ENCODE data around the gene TBCD. TPM values are rescaled to one million over a fixed set of nuclear protein-coding genes. Genes with fewer than 3 reads are reported as not detected.

Gene TBCD
- total RNA-seq, 1 experiment from 2014 or later: 94.6 TPM

DNA sequence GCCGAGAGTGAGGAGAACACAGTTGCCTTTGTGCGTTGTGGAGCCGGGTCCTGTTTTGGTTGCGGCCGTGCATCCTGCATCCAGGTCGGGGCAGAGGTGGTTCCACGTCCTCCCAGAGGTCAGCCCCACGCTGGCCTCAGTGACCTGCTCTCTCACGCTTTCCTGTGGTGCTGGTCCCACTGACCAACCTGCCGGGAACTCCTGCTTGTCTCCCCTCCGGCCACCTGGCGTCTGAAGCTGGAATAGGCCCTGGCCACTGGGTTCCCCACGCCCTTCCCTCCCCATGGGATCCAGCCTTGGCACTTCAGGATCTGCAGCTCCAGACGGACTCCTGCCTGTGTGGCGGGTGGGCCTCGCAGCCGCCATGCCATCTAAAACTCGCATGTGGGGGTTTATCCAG is 173.5 kb downstream of the TBCD start:
- CTCF ChIA-PET: no interaction called here
- no peaks in the 10 kb centered on the region for H3K9me3 Mint-ChIP-seq (ENCODE audit: unreplicated experiment)
- H3K27me3 ChIP-seq (replicated peaks; ENCODE audit: control insufficient read depth, insufficient read depth, low read length): no peaks in the 10 kb centered on the region
- BruUV-seq (replicated peaks): no TSS peak
- peaks cover 2% of the 10 kb centered on the region; the same call in 1 of the 2 replicates for H3K36me3 ChIP-seq (ENCODE audit: control insufficient read depth, insufficient read depth, low read length)
- H3K27me3 Mint-ChIP-seq (ENCODE audit: insufficient read depth, unreplicated experiment): no peaks in the 10 kb centered on the region
- DNase-seq: no peak
- H3K4me3 ChIP-seq (ENCODE audit: low read depth, low read length): no peak overlapping the region
- H3K4me3 Mint-ChIP-seq (ENCODE audit: unreplicated experiment): no peak overlapping the region
- no peak overlapping the region for H3K27ac Mint-ChIP-seq (ENCODE audit: unreplicated experiment)
- no peaks in the 10 kb centered on the region for H3K4me1 Mint-ChIP-seq (ENCODE audit: low read depth, unreplicated experiment)
- peaks cover 27% of the 10 kb centered on the region for H3K36me3 Mint-ChIP-seq (ENCODE audit: insufficient read depth, unreplicated experiment)
- peaks cover 6% of the 10 kb centered on the region for H3K4me1 ChIP-seq
- POLR2A ChIA-PET: no interaction called here
- intact Hi-C loops (cut with micrococcal nuclease; ENCODE audit: unreplicated experiment): no loop called here
- TF ChIP-seq, protein P1, sequence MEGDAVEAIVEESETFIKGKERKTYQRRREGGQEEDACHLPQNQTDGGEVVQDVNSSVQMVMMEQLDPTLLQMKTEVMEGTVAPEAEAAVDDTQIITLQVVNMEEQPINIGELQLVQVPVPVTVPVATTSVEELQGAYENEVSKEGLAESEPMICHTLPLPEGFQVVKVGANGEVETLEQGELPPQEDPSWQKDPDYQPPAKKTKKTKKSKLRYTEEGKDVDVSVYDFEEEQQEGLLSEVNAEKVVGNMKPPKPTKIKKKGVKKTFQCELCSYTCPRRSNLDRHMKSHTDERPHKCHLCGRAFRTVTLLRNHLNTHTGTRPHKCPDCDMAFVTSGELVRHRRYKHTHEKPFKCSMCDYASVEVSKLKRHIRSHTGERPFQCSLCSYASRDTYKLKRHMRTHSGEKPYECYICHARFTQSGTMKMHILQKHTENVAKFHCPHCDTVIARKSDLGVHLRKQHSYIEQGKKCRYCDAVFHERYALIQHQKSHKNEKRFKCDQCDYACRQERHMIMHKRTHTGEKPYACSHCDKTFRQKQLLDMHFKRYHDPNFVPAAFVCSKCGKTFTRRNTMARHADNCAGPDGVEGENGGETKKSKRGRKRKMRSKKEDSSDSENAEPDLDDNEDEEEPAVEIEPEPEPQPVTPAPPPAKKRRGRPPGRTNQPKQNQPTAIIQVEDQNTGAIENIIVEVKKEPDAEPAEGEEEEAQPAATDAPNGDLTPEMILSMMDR (IDR thresholded peaks at IDR 0.05; ENCODE audit: insufficient read depth in 1 of 2, low read depth in 1 of 2, low read length in 1 of 2, severe bottlenecking in 1 of 2, unreplicated experiment in 1 of 2): no peak
- no peaks in the 10 kb centered on the region for H3K9me3 ChIP-seq

DNA sequence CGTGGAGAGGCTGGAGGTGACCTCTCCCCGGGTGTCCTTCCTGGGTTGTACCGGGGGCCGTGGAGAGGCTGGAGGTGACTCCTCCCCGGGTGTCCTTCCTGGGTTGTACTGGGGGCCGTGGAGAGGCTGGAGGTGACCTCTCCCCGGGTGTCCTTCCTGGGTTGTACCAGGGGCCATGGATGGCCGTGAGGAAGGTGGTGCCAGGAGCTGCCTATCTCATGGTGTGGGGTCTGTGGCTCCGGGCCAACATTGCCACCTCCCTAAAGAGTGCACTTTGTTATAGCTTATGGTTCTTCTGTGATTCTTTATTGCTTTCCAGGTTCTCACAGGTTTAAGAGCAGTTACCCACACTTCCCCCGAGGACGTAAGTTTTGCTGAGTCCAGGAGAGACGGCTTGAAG is 174.2 kb downstream of the TBCD start:
- CTCF ChIA-PET: no interaction called here
- Histone ChIP-seq H3K9me3 (no peaks in the 10 kb centered on the region), H3K4me1 (peaks cover 6% of the 10 kb centered on the region), H3K27me3 (replicated peaks; ENCODE audit: control insufficient read depth, insufficient read depth, low read length) (no peaks in the 10 kb centered on the region), H3K36me3 (ENCODE audit: control insufficient read depth, insufficient read depth, low read length) (peaks cover 2% of the 10 kb centered on the region; the same call in 1 of the 2 replicates), H3K4me3 (ENCODE audit: low read depth, low read length) (no peak overlapping the region)
- Mint-ChIP-seq H3K4me3 (ENCODE audit: unreplicated experiment) (no peak overlapping the region), H3K9me3 (ENCODE audit: unreplicated experiment) (no peaks in the 10 kb centered on the region), H3K36me3 (ENCODE audit: insufficient read depth, unreplicated experiment) (peaks cover 29% of the 10 kb centered on the region), H3K27me3 (ENCODE audit: insufficient read depth, unreplicated experiment) (no peaks in the 10 kb centered on the region), H3K4me1 (ENCODE audit: low read depth, unreplicated experiment) (no peaks in the 10 kb centered on the region), H3K27ac (ENCODE audit: unreplicated experiment) (no peak overlapping the region)
- no peak for DNase-seq
- TF ChIP-seq, protein P1 (IDR thresholded peaks at IDR 0.05; ENCODE audit: insufficient read depth in 1 of 2, low read depth in 1 of 2, low read length in 1 of 2, severe bottlenecking in 1 of 2, unreplicated experiment in 1 of 2): no peak
- intact Hi-C loops (cut with micrococcal nuclease; ENCODE audit: unreplicated experiment): no loop called here
- no TSS peak for BruUV-seq (replicated peaks)
- POLR2A ChIA-PET: no interaction called here

DNA sequence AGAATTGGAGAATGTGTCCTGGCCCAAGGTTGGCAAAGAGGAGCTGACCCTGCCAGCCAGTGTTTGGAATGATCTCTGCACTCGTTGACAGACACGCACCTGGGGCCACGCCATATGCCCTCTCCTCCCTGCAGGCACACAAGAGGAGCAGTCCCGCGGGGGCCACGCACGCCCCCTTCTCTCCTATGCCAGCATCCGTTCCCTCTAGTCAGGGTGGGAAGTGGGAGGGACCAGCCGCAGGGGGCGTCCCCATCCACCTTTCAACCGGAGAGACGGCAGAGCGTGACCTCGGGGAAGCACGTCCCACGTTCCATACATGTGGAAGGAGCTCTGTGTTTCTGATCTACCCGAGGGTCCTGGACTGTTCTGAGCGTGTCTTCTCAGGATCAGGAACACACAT is 174.9 kb downstream of the TBCD start:
- ChIA-PET CTCF (no interaction called here), POLR2A (no interaction called here)
- Mint-ChIP-seq H3K27me3 (ENCODE audit: insufficient read depth, unreplicated experiment) (no peaks in the 10 kb centered on the region), H3K9me3 (ENCODE audit: unreplicated experiment) (no peaks in the 10 kb centered on the region), H3K27ac (ENCODE audit: unreplicated experiment) (no peak overlapping the region), H3K36me3 (ENCODE audit: insufficient read depth, unreplicated experiment) (peaks cover 33% of the 10 kb centered on the region), H3K4me3 (ENCODE audit: unreplicated experiment) (no peak overlapping the region), H3K4me1 (ENCODE audit: low read depth, unreplicated experiment) (no peaks in the 10 kb centered on the region)
- peaks cover 2% of the 10 kb centered on the region; the same call in 1 of the 2 replicates for H3K36me3 ChIP-seq (ENCODE audit: control insufficient read depth, insufficient read depth, low read length)
- intact Hi-C loops (cut with micrococcal nuclease; ENCODE audit: unreplicated experiment): no loop called here
- H3K9me3 ChIP-seq: no peaks in the 10 kb centered on the region
- H3K4me1 ChIP-seq: peaks cover 5% of the 10 kb centered on the region
- H3K4me3 ChIP-seq (ENCODE audit: low read depth, low read length): no peak overlapping the region
- TF ChIP-seq, protein P1 (IDR thresholded peaks at IDR 0.05; ENCODE audit: insufficient read depth in 1 of 2, low read depth in 1 of 2, low read length in 1 of 2, severe bottlenecking in 1 of 2, unreplicated experiment in 1 of 2): no peak
- BruUV-seq (replicated peaks): no TSS peak
- H3K27me3 ChIP-seq (replicated peaks; ENCODE audit: control insufficient read depth, insufficient read depth, low read length): no peaks in the 10 kb centered on the region
- no peak for DNase-seq

All from Caco-2 (cell line).